B cell (primary cell): ENCODE data around the gene TEKT2. TPM values are rescaled to one million over a fixed set of nuclear protein-coding genes. Genes with fewer than 3 reads are reported as not detected.

ENCODE experiments used
- ATAC-seq: fragments of 200-7000 bp; cut with Tn5 transposase; one replicate; pipeline ENCODE4 v1.10.0; 2021; ENCODE audit warnings: low read depth, mild to moderate bottlenecking, moderate number of reproducible peaks, moderate library complexity
- CTCF ChIA-PET: fragments of 350-600 bp; sonication (Branson Sonifier 250); formaldehyde crosslinking; loops from one replicate; lab custom pipeline; 2021; ENCODE audit warnings: antibody characterized with exemption, inconsistent platforms; lab: Charles Lee
- POLR2A ChIA-PET: fragments of 350-600 bp; sonication (Branson Sonifier 250); formaldehyde crosslinking; loops from one replicate; lab custom pipeline; 2021; ENCODE audit warnings: antibody characterized with exemption; lab: Charles Lee
- DNase-seq: peaks from one replicate; pipeline ENCODE4 v3.0.0; 2013
- H2AFZ ChIP-seq: 2 replicates; pipeline ENCODE4 v1.6.1; 2012; ENCODE audit warnings: mild to moderate bottlenecking, low read depth, low read length; ENCODE audit not compliant: insufficient read depth, poor library complexity, severe bottlenecking
- H3K27ac ChIP-seq, 2 donors: 1 replicate in 1 of 2; 2 replicates in 1 of 2; pipeline ENCODE4 v1.5.1; 2012 to 2013; ENCODE audit warnings: low read length in 2 of 2, mild to moderate bottlenecking in 2 of 2, moderate library complexity in 1 of 2
- H3K27me3 ChIP-seq, 4 experiments: fragments of 200-600 bp in 1 of 4; sonication (generic) in 1 of 4; replicated peaks in 1 of 4; 1 replicate in 2 of 4; 2 replicates in 2 of 4; pipeline versions ENCODE4 v1.6.1 to v1.7.0; 2013 to 2016; ENCODE audit warnings: low read length in 3 of 4, mild to moderate bottlenecking in 2 of 4, mixed read lengths in 1 of 4, moderate library complexity in 1 of 4; ENCODE audit not compliant: insufficient read depth in 4 of 4, control insufficient read depth in 3 of 4; ENCODE audit errors: control extremely low read depth in 1 of 4
- H3K36me3 ChIP-seq, 2 experiments: replicated peaks in 1 of 2; 1 replicate in 1 of 2; 2 replicates in 1 of 2; pipeline versions ENCODE4 v1.6.1 to v1.7.1; 2013; ENCODE audit warnings: low read length in 1 of 2; ENCODE audit not compliant: insufficient read depth in 2 of 2, control insufficient read depth in 1 of 2; ENCODE audit errors: control extremely low read depth in 1 of 2, extremely low read depth in 1 of 2
- H3K4me1 ChIP-seq, 2 donors: fragments of 200-600 bp in 1 of 2; sonication (generic) in 1 of 2; 1 replicate in 1 of 2; 2 replicates in 1 of 2; pipeline versions ENCODE4 v1.5.1 to v1.6.1; 2013 to 2017; ENCODE audit warnings: low read length in 2 of 2; ENCODE audit not compliant: control insufficient read depth in 2 of 2, insufficient read depth in 2 of 2
- H3K4me2 ChIP-seq: replicated peaks from 2 replicates; pipeline ENCODE3; 2012; ENCODE audit warnings: mild to moderate bottlenecking, low read depth, low read length; ENCODE audit not compliant: poor library complexity, severe bottlenecking
- H3K4me3 ChIP-seq, 5 experiments: fragments of 200-600 bp in 1 of 5; sonication (generic) in 1 of 5; 1 replicate in 3 of 5; 2 replicates in 2 of 5; pipeline versions ENCODE4 v1.5.1 to v1.7.0; 2011 to 2016; ENCODE audit warnings: low read length in 4 of 5, mild to moderate bottlenecking in 4 of 5, low read depth in 2 of 5, control low read depth in 1 of 5, moderate library complexity in 1 of 5; ENCODE audit not compliant: insufficient read depth in 1 of 5; ENCODE audit errors: control extremely low read depth in 1 of 5, extremely low read depth in 1 of 5
- H3K79me2 ChIP-seq: fragments of 200-600 bp; sonication (generic); one replicate; pipeline ENCODE4 v1.6.0; 2016; ENCODE audit warnings: low read length; ENCODE audit not compliant: control insufficient read depth, insufficient read depth
- H3K9ac ChIP-seq: fragments of 200-600 bp; sonication (generic); 2 replicates; pipeline ENCODE4 v1.6.1; 2017; ENCODE audit warnings: mild to moderate bottlenecking, low read length, moderate library complexity
- H3K9me3 ChIP-seq, 3 donors: one replicate each; pipeline versions ENCODE4 v1.6.1 to v1.7.1; 2013; ENCODE audit warnings: low read length in 2 of 3; ENCODE audit not compliant: control insufficient read depth in 2 of 3, insufficient read depth in 1 of 3; ENCODE audit errors: control extremely low read depth in 1 of 3
- H4K20me1 ChIP-seq: 2 replicates; pipeline ENCODE4 v1.6.0; 2012; ENCODE audit warnings: mild to moderate bottlenecking, low read length; ENCODE audit not compliant: insufficient read depth, control insufficient read depth, poor library complexity, severe bottlenecking
- H3K27ac Mint-ChIP-seq: one replicate; pipeline ENCODE4 v1.8.0; 2021; ENCODE audit warnings: mixed read lengths
- H3K27me3 Mint-ChIP-seq: one replicate; pipeline ENCODE4 v1.8.0; 2021; ENCODE audit warnings: mixed read lengths
- H3K4me1 Mint-ChIP-seq: one replicate; pipeline ENCODE4 v1.8.0; 2021; ENCODE audit warnings: mixed read lengths
- H3K4me3 Mint-ChIP-seq: one replicate; pipeline ENCODE4 v1.8.0; 2021; ENCODE audit warnings: mixed read lengths
- H3K9me3 Mint-ChIP-seq: one replicate; pipeline ENCODE4 v1.8.0; 2022; ENCODE audit warnings: mixed read lengths; ENCODE audit not compliant: insufficient read depth
- EZH2 ChIP-seq: IDR thresholded peaks from 2 replicates; pipeline ENCODE4 v1.6.1; 2012; ENCODE audit warnings: borderline replicate concordance, low read depth, mild to moderate bottlenecking, moderate library complexity, low read length; ENCODE audit not compliant: insufficient read depth, poor library complexity, severe bottlenecking
- WGBS: methylation state at CpG from one replicate; pipeline ENCODE4 v1.1.5; 2013; ENCODE audit warnings: missing lambda C conversion rate; ENCODE audit not compliant: insufficient coverage; 5-methylcytosine and 5-hydroxymethylcytosine counted together
- intact Hi-C: fragments of 100-400 bp; cut with micrococcal nuclease; formaldehyde crosslinking; loops from one replicate; pipeline ENCODE4 v1.10.0; 2022
- polyA plus RNA-seq: library from polyadenylated mRNA; depleted of rRNA; stranded (reverse); fragments of >200 nt; gene quantifications from 2 replicates; pipeline ENCODE4 v1.2.3, GENCODE V29; 2012
- total RNA-seq, 2 donors: library from RNA; stranded (reverse); fragments of 120-200 nt in 1 of 2; gene quantifications; 1 replicate in 1 of 2; 2 replicates in 1 of 2; pipeline versions ENCODE4 v1.2.3 to v1.2.4, GENCODE V29; 2013 to 2022
- TF ChIP-seq, protein P1 (sequence below): fragments of 200-600 bp; IDR thresholded peaks from one replicate; pipeline ENCODE4 v1.8.0; 2022; ENCODE audit warnings: antibody characterized with exemption, mild to moderate bottlenecking

Gene TEKT2
- total and polyA plus RNA-seq, 2 donors (not counting 1 experiment from before 2014, with no cell fraction given): not detected

DNA sequence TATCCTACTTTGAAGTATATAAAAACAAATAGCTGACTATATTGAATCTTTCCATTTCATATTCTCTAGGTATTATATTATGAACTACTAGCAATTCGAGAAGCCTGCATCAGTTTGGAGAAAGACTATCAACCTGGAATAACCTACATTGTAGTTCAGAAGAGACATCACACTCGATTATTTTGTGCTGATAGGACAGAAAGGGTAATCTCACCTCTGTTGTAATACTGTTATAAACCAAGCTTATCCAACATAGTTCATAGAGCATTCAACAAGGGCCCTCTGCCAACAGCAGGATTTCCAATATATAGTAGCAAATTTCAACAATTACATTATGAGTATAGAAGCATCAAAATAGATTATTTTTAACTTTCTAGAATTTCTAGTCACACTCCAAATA lies 43.7 kb upstream of the TEKT2 start:
- CTCF ChIA-PET: no interaction called here
- Histone ChIP-seq H3K9me3 (no peaks in the 10 kb centered on the region), H3K4me1 (no peaks in the 10 kb centered on the region), H3K4me2 (no peak overlapping the region), H3K27me3 (no peaks in the 10 kb centered on the region), H3K9ac (no peak overlapping the region), H2AFZ (no peak overlapping the region), H4K20me1 (no peaks in the 10 kb centered on the region), H3K4me3 (no peak overlapping the region), H3K36me3 (peaks cover 3 to 46% of the 10 kb centered on the region in 2 experiments), H3K27ac (no peak overlapping the region), H3K79me2 (no peaks in the 10 kb centered on the region)
- H3K27ac Mint-ChIP-seq: no peak overlapping the region
- POLR2A ChIA-PET: no interaction called here
- H3K27me3 Mint-ChIP-seq: no peaks in the 10 kb centered on the region
- H3K4me1 Mint-ChIP-seq: no peaks in the 10 kb centered on the region
- no CpG with 5 or more reads among the region's 2 CpGs for WGBS
- TF ChIP-seq EZH2: no peak
- TF ChIP-seq, protein P1, sequence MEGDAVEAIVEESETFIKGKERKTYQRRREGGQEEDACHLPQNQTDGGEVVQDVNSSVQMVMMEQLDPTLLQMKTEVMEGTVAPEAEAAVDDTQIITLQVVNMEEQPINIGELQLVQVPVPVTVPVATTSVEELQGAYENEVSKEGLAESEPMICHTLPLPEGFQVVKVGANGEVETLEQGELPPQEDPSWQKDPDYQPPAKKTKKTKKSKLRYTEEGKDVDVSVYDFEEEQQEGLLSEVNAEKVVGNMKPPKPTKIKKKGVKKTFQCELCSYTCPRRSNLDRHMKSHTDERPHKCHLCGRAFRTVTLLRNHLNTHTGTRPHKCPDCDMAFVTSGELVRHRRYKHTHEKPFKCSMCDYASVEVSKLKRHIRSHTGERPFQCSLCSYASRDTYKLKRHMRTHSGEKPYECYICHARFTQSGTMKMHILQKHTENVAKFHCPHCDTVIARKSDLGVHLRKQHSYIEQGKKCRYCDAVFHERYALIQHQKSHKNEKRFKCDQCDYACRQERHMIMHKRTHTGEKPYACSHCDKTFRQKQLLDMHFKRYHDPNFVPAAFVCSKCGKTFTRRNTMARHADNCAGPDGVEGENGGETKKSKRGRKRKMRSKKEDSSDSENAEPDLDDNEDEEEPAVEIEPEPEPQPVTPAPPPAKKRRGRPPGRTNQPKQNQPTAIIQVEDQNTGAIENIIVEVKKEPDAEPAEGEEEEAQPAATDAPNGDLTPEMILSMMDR: no peak
- no peak overlapping the region for H3K4me3 Mint-ChIP-seq
- DNase-seq (no peak), ATAC-seq (no peak)
- H3K9me3 Mint-ChIP-seq: no peaks in the 10 kb centered on the region
- intact Hi-C loops: no loop called here

GRCh38 chr1:36051821-36052220 lies 32.1 kb upstream of the TEKT2 start:
- Mint-ChIP-seq H3K9me3 (no peaks in the 10 kb centered on the region), H3K27me3 (no peaks in the 10 kb centered on the region), H3K4me1 (no peaks in the 10 kb centered on the region), H3K27ac (no peak overlapping the region), H3K4me3 (no peak overlapping the region)
- Histone ChIP-seq H3K4me3 (no peak overlapping the region), H3K36me3 (peaks cover 3 to 27% of the 10 kb centered on the region in 2 experiments), H3K9me3 (peaks cover 0 to 11% (median 5%) of the 10 kb centered on the region in 3 donors), H3K79me2 (no peaks in the 10 kb centered on the region), H2AFZ (no peak overlapping the region), H3K4me1 (no peaks in the 10 kb centered on the region), H3K27ac (no peak overlapping the region), H3K4me2 (no peak overlapping the region), H3K9ac (no peak overlapping the region), H3K27me3 (no peaks in the 10 kb centered on the region), H4K20me1 (no peaks in the 10 kb centered on the region)
- intact Hi-C loops: no loop called here
- ChIA-PET POLR2A (no interaction called here), CTCF (no interaction called here)
- DNase-seq: no peak
- TF ChIP-seq, protein P1: no peak
- TF ChIP-seq EZH2: no peak
- no peak for ATAC-seq
